NCI-H460 (cell line): ENCODE measurements around the gene PRDM7. TPM values are rescaled to one million over a fixed set of nuclear protein-coding genes. Genes with fewer than 3 reads are reported as not detected.
"Not testable (repeated sequence)": the region's sequence is repeated elsewhere in the genome, so short reads cannot be mapped to it uniquely, and the experiment has no call there.

Experiments used
- DNase-seq: peaks from one replicate; pipeline ENCODE4 v3.0.0-alpha.2; 2016; ENCODE audit warnings: low read depth; ENCODE audit errors: extremely low read depth
- total RNA-seq: library from RNA; depleted of rRNA; stranded (reverse); fragments of >200 nt; shearing (Covaris generic); gene quantifications from 2 replicates; pipeline ENCODE4 v1.2.3, GENCODE V29; 2014; rRNA removed

PRDM7 gene
- total RNA-seq, 1 experiment from 2014 or later: not detected

DNA sequence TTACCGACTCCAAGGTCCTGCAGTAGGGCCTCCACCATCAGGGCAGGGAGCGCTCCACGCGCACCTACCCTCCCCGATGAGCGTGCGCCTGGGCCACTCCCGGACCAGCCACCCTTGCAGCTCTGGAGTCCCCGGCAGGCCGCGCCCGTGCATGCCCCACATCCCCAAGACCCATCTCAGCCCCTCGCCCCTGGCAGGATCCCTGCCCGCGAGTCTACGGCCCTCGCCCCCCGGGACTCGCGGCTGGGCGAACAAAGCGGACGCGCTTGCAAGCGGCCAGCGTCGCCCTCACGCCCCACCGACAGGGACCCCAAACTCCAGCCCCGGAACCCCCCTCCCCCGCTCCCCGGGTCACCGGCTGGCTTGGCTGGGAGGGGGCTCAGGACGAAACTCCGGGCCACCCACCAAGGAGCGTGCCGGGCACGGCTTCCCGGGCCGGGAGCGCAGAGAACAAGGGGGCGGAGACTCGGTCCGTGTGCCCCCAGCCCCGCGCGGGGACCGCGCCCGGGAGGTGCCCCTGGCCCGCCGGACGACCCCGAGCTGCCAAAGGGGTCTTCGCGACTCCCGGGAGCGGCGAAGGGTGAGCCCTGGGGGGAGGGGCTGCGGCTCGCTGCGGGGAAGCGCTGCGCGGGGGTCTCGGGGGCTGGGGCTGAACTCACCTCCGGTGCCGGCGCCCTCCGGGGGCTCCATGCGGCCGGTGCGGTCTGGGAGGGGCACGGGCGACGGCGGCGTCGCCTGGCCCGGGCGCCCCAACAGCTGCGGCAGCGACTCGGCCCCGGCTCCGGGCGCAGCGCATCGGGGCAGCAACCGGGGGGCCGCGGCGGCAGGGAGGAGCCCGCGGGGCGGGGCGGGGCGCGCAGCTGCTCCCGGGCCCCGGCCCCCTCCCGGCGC, 58.2 kb downstream of the PRDM7 start, which contains the start of gene DBNDD1:
DBNDD1 (minus strand) TSS at position 805 of the 891 bp plus-strand sequence; CDS start at position 690, 115 bp downstream.
- no peak for DNase-seq

DNA sequence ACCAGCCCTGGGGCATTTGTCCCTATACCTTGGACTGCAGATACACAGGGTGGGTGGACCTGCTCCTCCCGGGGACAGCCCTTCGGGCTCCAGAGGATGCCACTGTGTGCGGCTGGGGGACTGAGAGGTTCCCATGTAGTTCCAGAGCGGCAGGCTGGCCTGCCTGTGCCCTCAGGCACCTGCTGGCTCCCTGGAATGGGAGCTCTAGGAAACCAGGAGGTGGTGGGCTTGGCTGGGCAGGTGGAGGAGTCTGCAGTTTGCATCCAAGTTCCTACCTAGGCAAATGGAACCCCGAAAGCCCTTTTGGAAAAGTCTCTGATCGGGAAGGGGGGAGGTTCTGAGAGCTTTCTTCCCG, 58.9 kb downstream of the PRDM7 start:
- no peak for DNase-seq

DNA sequence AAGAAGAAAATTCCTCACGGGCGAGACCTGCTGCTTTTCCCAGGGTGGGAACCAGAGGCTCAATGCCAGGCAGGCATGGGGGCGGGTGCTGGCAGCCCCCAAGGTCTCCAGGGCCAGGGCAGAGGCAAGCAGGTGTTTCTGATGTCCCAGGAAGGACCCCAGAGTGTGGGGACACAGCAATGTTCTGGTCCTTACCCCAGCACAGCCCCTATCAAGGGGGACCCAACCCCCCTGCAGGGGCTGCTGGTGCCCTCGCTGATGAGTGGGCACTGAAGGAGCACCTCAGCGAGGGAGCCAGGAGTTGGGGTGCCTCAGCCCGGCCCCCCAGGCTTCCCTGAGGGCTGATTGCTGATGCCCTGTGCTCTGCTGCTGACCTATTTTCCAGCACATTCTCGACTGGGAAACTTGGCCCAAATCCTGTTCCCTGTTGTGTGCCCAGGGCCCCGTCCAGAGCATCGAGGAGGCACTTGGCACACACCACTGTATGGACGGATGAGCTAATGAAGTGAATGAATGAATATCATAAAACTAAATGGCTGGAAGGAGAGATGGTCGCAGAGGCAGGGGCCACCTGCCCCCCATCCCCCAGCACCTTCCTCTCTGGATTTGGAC, 60.7 kb downstream of the PRDM7 start:
- no peak for DNase-seq

DNA sequence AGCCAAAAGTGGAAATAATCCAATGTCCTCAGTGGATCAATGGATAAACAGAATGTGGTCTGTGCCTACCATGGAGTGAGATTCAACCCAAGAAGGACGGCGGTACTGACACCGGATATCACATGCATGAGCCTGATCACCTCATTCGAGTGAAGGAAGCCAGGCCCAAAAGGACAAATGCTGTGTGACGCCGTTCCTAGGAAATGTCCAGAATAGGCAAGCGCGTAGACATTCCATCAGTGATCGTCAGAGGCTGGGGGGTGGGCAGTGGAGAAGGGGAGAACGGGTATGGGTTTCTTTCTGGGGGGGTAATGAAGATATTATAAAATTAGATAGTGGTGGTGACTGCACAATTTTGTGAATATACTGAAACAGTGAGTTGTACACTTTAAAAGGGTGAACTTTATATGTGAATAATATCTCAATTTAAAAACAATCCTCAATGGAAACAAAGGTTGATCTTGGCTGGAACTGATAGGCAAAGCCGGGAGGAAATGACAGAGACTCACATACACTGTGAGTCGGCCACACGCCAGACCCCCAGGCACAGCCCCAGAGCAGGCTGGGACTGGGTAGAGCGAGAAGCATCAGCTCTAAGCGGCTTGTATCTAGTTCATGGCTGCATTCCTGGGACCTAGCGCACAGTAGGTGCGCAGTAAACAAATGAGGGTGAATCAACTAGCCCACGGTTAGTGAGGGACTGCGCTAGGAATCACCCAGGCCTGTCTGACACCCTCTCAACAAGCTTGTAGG, 61.4 kb downstream of the PRDM7 start:
- no peak for DNase-seq

DNA sequence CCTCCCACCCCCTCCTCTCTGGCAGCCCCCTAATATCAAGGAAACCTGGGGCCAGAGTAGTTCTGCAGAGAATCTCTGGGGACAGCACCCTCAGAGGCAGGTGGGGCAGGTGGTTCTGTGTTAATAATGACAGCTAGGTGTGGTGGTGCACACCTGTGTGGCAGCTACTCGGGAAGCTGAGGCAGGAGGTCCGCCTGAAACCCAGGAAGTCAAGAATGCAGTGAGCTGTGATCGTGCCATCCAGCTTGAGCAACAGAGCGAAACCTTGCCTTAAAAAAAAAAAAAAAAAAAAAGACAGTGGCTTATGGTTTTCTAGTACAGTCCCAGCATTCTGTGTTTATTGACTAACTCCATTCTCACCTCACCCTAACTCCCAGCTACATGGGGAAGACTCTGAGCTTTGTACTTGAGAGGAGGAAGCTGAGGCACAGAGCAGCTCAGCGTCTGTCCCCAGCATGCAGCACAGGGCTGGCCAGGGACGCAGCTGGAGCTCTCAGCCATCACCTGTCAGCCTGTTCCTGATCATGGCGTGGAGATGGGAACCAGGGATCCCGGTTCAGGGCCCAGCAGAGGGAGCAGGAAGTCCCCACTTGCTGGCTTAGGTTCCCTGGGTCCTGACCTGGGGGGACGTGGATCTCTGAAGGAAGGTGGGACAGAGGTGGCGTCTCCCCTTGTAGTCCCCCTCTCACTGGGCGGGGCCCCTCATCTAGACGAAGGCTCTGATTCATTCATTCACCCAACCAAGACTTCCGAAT, 64.0 kb downstream of the PRDM7 start:
- no peak for DNase-seq

DNA sequence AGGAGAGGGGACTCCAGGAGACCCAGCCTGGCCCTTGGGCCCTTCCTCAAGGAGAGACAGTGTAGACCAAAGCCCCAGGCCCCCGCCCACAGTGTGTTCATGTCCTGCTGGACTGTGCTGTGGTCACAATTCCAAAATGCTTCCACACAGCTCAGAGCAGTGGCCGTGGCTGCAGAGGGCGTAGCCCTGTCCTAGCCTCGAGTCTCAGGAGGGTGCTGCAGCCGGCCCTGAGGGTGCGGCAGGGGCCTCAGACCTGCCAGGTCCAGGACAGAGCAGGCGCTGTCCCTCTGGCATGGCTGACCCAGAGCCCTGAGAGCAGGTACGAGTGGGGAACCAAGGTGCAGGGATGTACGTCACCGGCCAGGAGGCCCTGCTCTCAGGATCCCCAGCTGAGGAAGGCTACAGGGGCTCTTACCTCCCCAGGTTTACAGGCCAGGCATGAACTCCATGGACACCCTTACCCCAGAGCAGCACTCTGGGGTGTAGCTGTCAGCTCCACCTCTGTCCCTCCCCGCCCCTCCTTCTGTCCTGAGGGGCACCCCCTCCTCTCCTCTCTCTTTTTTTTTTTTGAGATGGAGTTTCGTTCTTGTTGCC, 65.1 kb downstream of the PRDM7 start:
- DNase-seq: no peak

DNA sequence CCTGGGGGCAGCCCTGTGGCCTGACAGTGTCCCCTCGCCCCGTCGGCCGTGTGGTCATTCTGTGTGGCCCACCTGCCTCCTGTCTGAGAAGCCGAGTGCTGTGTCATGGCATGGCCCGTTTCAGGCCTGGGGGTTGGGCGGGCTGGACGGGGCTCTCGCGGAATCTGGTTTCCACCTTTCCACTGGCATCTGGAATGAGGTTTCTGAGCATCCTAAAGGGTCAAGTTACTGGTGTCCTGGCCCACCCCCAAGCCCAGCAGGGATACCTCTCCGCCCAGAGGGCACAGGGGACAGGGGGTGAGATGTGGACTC, 65.7 kb downstream of the PRDM7 start:
- DNase-seq: no peak

DNA sequence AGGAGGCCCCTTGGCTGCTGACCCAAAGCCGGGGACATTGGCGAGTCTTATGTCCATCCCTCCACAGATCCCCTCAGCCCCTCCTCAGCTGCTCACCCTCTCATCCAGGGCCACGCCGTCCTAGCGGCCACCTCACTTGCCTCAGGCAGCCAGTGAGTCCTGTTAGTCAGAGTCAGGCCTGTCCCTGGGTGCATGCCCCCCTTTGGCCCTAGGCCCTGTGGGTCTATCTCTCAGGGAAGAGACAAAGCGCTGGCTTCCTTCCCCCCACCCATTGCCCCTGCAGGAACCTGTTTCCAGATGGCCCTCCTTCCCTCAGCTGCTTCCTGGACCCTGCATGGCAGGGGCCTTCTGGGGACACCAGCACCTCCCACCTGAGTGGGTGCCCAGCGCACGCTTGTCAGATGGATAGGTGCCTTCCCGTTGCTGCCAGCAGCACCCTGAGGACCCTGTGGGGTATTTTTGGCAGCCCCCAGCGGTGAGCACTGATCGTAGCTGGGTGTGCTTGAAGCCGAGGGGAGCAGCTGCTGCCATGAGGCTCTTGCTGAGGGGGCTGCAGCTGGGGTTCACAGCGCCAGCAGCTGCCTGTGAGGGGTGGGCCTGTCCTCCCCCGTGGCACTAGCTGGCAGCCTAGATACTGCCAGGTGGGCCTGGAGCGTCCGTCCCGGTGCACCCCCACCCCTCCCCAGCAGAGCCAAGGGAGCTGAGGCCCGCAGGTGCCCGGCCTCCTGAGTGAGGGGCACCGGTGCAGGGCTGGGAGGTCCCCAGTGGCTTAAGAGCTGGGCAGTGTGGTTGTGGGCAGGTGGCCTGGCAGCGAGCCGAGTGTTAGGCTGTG, 66.2 kb downstream of the PRDM7 start:
- no peak for DNase-seq

DNA sequence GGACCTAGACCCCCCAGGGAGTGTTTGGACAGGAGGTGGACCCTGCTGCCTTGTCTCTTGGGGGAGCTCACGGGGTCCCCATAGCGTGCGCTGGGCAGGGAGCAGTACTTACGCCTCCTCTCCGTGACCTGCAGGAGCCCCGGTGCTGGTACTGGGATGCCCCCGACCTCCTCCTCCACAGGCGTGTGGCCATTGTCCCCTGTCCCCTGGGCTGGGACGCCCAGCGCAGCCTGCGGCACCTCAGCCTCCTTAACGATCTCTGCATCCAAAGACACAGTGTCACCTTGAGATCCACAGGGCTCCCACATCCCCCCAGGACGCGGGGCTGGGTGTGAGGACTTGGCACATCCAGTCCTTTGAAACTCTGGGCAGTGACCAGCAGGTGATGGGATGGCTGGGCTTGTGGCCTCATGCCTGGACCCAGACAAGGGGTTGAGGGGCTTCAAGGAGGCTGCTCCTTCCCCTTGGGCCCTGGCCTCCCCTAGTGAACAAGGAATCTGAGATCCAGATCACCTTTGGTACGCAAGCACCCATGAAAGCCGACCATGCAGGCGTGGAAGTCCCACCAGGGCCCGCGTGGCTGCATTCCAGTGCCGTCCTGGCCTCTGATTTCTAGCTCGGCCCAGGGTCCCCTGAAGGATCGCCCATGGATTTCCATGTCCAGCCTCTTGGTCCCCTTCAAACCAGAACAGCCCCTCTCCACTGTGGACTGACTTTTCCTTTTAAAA, 67.8 kb downstream of the PRDM7 start:
- DNase-seq: no peak

DNA sequence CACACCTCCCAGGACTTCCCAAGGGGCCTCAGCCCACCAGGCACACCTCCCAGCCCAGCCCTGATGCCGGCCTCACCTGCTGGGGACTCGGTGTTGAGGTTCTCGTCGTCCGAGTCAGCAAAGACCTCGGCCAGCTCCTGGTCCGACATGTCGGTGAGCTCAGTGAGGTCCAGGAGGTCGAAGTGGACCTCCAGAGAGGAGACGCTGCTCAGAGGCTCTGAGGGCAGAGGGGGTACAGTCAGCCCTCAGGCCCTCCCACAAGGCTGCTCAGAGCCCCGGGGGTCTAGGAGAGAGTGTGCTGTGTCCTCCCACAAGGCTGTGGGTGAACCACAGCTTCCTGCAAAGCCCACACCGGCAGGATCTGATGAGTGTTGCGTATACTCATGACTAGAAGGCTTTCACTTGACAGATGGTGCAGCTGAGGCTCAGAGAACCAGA, 68.4 kb downstream of the PRDM7 start:
- DNase-seq: no peak

DNA sequence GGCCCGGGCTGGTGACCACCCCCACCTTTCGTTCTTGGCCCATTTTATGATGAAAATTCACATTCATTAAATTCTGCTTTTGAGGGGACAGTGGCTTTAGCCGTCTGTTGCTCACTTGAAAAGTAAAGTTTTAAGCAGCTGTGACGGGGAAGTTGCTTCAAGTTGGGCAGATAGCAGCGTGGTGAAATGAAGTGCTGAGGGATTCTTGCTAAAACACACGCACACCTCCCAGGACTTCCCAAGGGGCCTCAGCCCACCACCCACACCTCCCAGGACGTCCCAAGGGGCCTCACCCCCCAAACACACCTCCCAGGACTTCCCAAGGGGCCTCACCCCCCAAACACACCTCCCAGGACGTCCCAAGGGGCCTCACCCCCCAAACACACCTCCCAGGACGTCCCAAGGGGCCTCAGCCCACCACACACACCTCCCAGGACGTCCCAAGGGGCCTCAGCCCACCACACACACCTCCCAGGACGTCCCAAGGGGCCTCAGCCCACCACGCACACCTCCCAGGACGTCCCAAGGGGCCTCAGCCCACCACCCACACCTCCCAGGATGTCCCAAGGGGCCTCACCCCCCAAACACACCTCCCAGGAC, 69.4 kb downstream of the PRDM7 start:
- not testable (repeated sequence) for DNase-seq

DNA sequence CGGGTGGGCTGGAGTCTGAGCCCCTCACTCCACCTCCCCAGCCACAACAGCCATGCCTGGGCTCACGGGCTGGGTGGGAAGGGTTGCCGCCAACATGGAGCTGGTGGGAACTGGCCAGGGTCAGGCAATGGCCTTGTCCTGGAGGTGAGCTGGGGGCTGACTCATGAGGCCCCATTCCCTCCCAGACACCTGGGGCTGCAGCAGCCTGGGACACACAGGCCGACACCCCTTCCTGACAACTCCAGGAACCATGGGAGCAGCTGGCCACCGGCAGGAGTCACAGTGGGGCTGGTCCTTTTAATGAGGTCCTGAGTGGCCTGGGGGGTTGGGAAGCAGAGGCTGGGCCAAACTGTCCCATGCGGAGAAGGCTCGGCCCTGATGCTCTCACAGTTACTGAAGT, 70.1 kb downstream of the PRDM7 start:
- no peak for DNase-seq

Other genes starting within 250 kb of the PRDM7 start
- gene SPIRE2, start 248.9 kb downstream of the PRDM7 start, total RNA-seq: 29.1 and 34.1 TPM in 2 replicates
- 70.3 and 71.4 TPM in 2 replicates for gene TCF25, start 203.7 kb downstream of the PRDM7 start, total RNA-seq
- gene MC1R, start 158.5 kb downstream of the PRDM7 start, total RNA-seq: 8.1 and 9.4 TPM in 2 replicates
- 68.3 and 75.9 TPM in 2 replicates for gene TUBB3, start 154.0 kb downstream of the PRDM7 start, total RNA-seq
- gene DEF8, start 128.6 kb downstream of the PRDM7 start, total RNA-seq: 47.8 and 55.4 TPM in 2 replicates
- gene DBNDD1, start 57.9 kb downstream of the PRDM7 start, total RNA-seq: 5.0 and 5.1 TPM in 2 replicates